H1 (cell line): ENCODE measurements around the gene CTBP2. TPM values are rescaled to one million over a fixed set of nuclear protein-coding genes. Genes with fewer than 3 reads are reported as not detected.

Experiments used
- CTCF ChIA-PET: fragments of 300-600 bp; sonication (Branson Sonifier 250); formaldehyde crosslinking; loops from one replicate; lab custom pipeline; 2021; ENCODE audit not compliant: partially characterized antibody; lab: Charles Lee
- POLR2A ChIA-PET: fragments of 300-600 bp; sonication (Branson Sonifier 250); formaldehyde crosslinking; loops from one replicate; lab custom pipeline; 2021; ENCODE audit warnings: inconsistent platforms; ENCODE audit not compliant: partially characterized antibody; lab: Charles Lee
- DNase-seq, 2 experiments: peaks; one replicate each; pipeline versions ENCODE4 v3.0.0 to v3.0.0-alpha.2; 2010 to 2022; ENCODE audit warnings: low spot score in 2 of 2, low read depth in 1 of 2, mixed read lengths in 1 of 2
- FAIRE-seq: peaks from 2 replicates; lab custom pipeline; 2011; peaks lifted over from hg19 to GRCh38; lab: Jason Lieb, UNC
- H2AFZ ChIP-seq: 2 replicates; pipeline ENCODE4 v1.8.1; 2012; ENCODE audit warnings: low read length, inconsistent platforms
- H2AK5ac ChIP-seq: 2 replicates; pipeline ENCODE4 v1.6.1; 2013; ENCODE audit warnings: low read depth, low read length
- H2BK120ac ChIP-seq: replicated peaks from 2 replicates; pipeline ENCODE3; 2013; ENCODE audit warnings: low read depth, low read length, inconsistent platforms
- H2BK12ac ChIP-seq: 2 replicates; pipeline ENCODE4 v1.6.1; 2013; ENCODE audit warnings: low read depth, low read length
- H2BK15ac ChIP-seq: 2 replicates; pipeline ENCODE4 v1.6.1; 2013; ENCODE audit warnings: low read length
- H2BK20ac ChIP-seq: 2 replicates; pipeline ENCODE4 v1.6.1; 2013; ENCODE audit warnings: low read length
- H2BK5ac ChIP-seq: 2 replicates; pipeline ENCODE4 v1.6.1; 2013; ENCODE audit warnings: low read depth, low read length
- H3K14ac ChIP-seq: 2 replicates; pipeline ENCODE4 v1.6.1; 2013; ENCODE audit warnings: inconsistent platforms; ENCODE audit not compliant: insufficient read length
- H3K18ac ChIP-seq: 2 replicates; pipeline ENCODE4 v1.6.1; 2013; ENCODE audit warnings: low read length; ENCODE audit errors: extremely low read depth
- H3K23ac ChIP-seq: 2 replicates; pipeline ENCODE4 v1.6.1; 2013; ENCODE audit warnings: inconsistent platforms; ENCODE audit not compliant: insufficient read length
- H3K23me2 ChIP-seq: 2 replicates; pipeline ENCODE4 v1.6.1; 2013; ENCODE audit warnings: low read depth, low read length
- H3K27ac ChIP-seq: 2 replicates; pipeline ENCODE4 v1.6.1; 2011; ENCODE audit warnings: low read depth, low read length, inconsistent platforms
- H3K27me3 ChIP-seq, 4 experiments: replicated peaks in 1 of 4; 1 replicate in 1 of 4; 2 replicates in 3 of 4; pipeline versions ENCODE4 v1.6.1 to v1.8.1; 2011 to 2013; ENCODE audit warnings: low read length in 3 of 4, mild to moderate bottlenecking in 3 of 4, inconsistent platforms in 2 of 4, mixed read lengths in 2 of 4, moderate library complexity in 1 of 4; ENCODE audit not compliant: control insufficient read depth in 3 of 4, insufficient read depth in 3 of 4; ENCODE audit errors: extremely low read depth in 1 of 4
- H3K36me3 ChIP-seq, 4 experiments: 2 replicates each; pipeline versions ENCODE4 v1.6.1 to v1.8.1; 2011 to 2013; ENCODE audit warnings: mild to moderate bottlenecking in 4 of 4, low read length in 3 of 4, moderate library complexity in 2 of 4, control low read depth in 1 of 4, inconsistent platforms in 1 of 4; ENCODE audit not compliant: insufficient read depth in 4 of 4, control insufficient read depth in 2 of 4
- H3K4ac ChIP-seq: replicated peaks from 2 replicates; pipeline ENCODE3; 2013; ENCODE audit warnings: low read length, low read depth, mixed read lengths, inconsistent platforms; ENCODE audit not compliant: insufficient read length
- H3K4me1 ChIP-seq, 4 experiments: replicated peaks in 1 of 4; 1 replicate in 1 of 4; 2 replicates in 3 of 4; pipeline versions ENCODE4 v1.6.1 to v1.8.1; 2011 to 2013; ENCODE audit warnings: low read length in 3 of 4, inconsistent platforms in 2 of 4, mixed read lengths in 1 of 4; ENCODE audit not compliant: insufficient read depth in 4 of 4, control insufficient read depth in 3 of 4
- H3K4me2 ChIP-seq, 2 experiments: 2 replicates each; pipeline versions ENCODE4 v1.6.1 to v1.8.1; 2011 to 2013; ENCODE audit warnings: low read depth in 2 of 2, low read length in 2 of 2, control low read depth in 1 of 2, inconsistent platforms in 1 of 2, mild to moderate bottlenecking in 1 of 2; ENCODE audit not compliant: insufficient read depth in 1 of 2
- H3K4me3 ChIP-seq, 4 experiments: fragments of 200-600, 300-600 bp in 1 of 4; sonication (generic), shearing (Covaris generic), sonication (Bioruptor Twin) in 1 of 4; 2 replicates each; pipeline versions ENCODE4 v1.5.1 to v1.8.1; 2011 to 2016; ENCODE audit warnings: low read length in 4 of 4, low read depth in 3 of 4, control low read depth in 2 of 4, inconsistent platforms in 2 of 4, mild to moderate bottlenecking in 2 of 4, mixed read lengths in 1 of 4, moderate library complexity in 1 of 4; ENCODE audit not compliant: insufficient read depth in 2 of 4; ENCODE audit errors: extremely low read depth in 1 of 4
- H3K56ac ChIP-seq: replicated peaks from 2 replicates; pipeline ENCODE3; 2013; ENCODE audit warnings: low read depth, mild to moderate bottlenecking, mixed read lengths, low read length, inconsistent platforms; ENCODE audit not compliant: insufficient read length
- H3K79me1 ChIP-seq: 2 replicates; pipeline ENCODE4 v1.6.1; 2013; ENCODE audit warnings: low read depth, low read length, control low read depth
- H3K79me2 ChIP-seq, 2 experiments: 2 replicates each; pipeline versions ENCODE4 v1.6.1 to v1.8.1; 2012 to 2013; ENCODE audit warnings: low read length in 2 of 2, mild to moderate bottlenecking in 2 of 2, inconsistent platforms in 1 of 2; ENCODE audit not compliant: insufficient read depth in 2 of 2, control insufficient read depth in 1 of 2
- H3K9ac ChIP-seq, 4 experiments: replicated peaks in 1 of 4; 1 replicate in 1 of 4; 2 replicates in 3 of 4; pipeline versions ENCODE4 v1.6.1 to v1.8.1; 2011 to 2013; ENCODE audit warnings: low read depth in 3 of 4, low read length in 3 of 4, control low read depth in 2 of 4, mild to moderate bottlenecking in 2 of 4, moderate library complexity in 2 of 4, inconsistent platforms in 1 of 4; ENCODE audit errors: extremely low read depth in 1 of 4
- H3K9me3 ChIP-seq, 2 experiments: 2 replicates each; pipeline versions ENCODE4 v1.6.1 to v1.8.1; 2012 to 2013; ENCODE audit warnings: mild to moderate bottlenecking in 2 of 2, moderate library complexity in 2 of 2, control low read depth in 1 of 2, inconsistent platforms in 1 of 2, low read depth in 1 of 2, low read length in 1 of 2, mixed read lengths in 1 of 2; ENCODE audit not compliant: insufficient read depth in 2 of 2
- H4K20me1 ChIP-seq, 2 experiments: replicated peaks in 1 of 2; 2 replicates each; pipeline versions ENCODE3 to v1.8.1; 2011 to 2013; ENCODE audit warnings: inconsistent platforms in 2 of 2, low read length in 2 of 2, mild to moderate bottlenecking in 1 of 2; ENCODE audit not compliant: insufficient read depth in 2 of 2, control insufficient read depth in 1 of 2
- H4K5ac ChIP-seq: 2 replicates; pipeline ENCODE4 v1.6.1; 2013; ENCODE audit warnings: low read length, low read depth, mixed read lengths, inconsistent platforms; ENCODE audit not compliant: insufficient read length
- H4K8ac ChIP-seq: 2 replicates; pipeline ENCODE4 v1.8.0; 2013; ENCODE audit warnings: mild to moderate bottlenecking, moderate library complexity, low read length, inconsistent platforms; ENCODE audit not compliant: insufficient read depth; ENCODE audit errors: extremely low read depth
- H4K91ac ChIP-seq: replicated peaks from 2 replicates; pipeline ENCODE3; 2013; ENCODE audit warnings: low read length, mixed read lengths, inconsistent platforms; ENCODE audit not compliant: insufficient read length
- CHD1 ChIP-seq: IDR thresholded peaks from 2 replicates; pipeline ENCODE4 v1.6.1; 2012; ENCODE audit warnings: low read depth, low read length, improper control_type of control experiment
- TAF1 ChIP-seq: IDR thresholded peaks from 2 replicates; pipeline ENCODE4 v1.6.1; 2011; ENCODE audit warnings: mild to moderate bottlenecking, low read depth, low read length
- WGBS, 2 experiments: shearing (Covaris generic) in 1 of 2; methylation state at CpG; one replicate each; pipeline versions ENCODE4 v1.1.6 to v1.1.7; 2013 to 2015; ENCODE audit warnings: low lambda C conversion rate in 2 of 2, mixed read lengths in 2 of 2, inconsistent platforms in 1 of 2, low coverage in 1 of 2, missing lambda C conversion rate in 1 of 2; ENCODE audit not compliant: insufficient replicate concordance in 2 of 2, insufficient coverage in 1 of 2, insufficient read length in 1 of 2; ENCODE audit errors: extremely low coverage in 1 of 2, missing lambda C conversion rate in 1 of 2; 5-methylcytosine and 5-hydroxymethylcytosine counted together
- polyA plus RNA-seq, 7 experiments: library from polyadenylated mRNA; depleted of rRNA in 3 of 7; stranded (reverse) in 5 of 7; unstranded in 2 of 7; fragments of >200 nt in 5 of 7; fragments of 200-250 nt in 2 of 7; gene quantifications; 1 replicate in 5 of 7; 2 replicates in 1 of 7; 4 replicates in 1 of 7; pipeline versions ENCODE4 v1.2.1 to v1.2.3, GENCODE V29; 2011 to 2013; ENCODE audit warnings: missing spikeins in 2 of 7, mixed read lengths in 2 of 7
- total RNA-seq: library from RNA; stranded (reverse); fragmentation: NEBNext Ultra II Directional; extraction: Animal tissue kit (Norgen Biotek cat#: 25700); gene quantifications from 2 replicates; pipeline ENCODE4 v1.2.1, GENCODE V29; 2021

CTBP2 gene
- total and polyA plus RNA-seq, 2 of the 8 experiments (the other 6 are each of a cell fraction or from before 2014, with no cell fraction given) = 208 to 221 TPM

GRCh38 chr10:125116041-125116649 lies 44.2 kb downstream of the CTBP2 start:
- Histone ChIP-seq H3K79me1 (peaks cover 39% of the 10 kb centered on the region), H2BK15ac (no peak overlapping the region), H3K36me3 (peaks cover 0 to 34% (median 1%) of the 10 kb centered on the region in 4 experiments; a peak in 4 of 8 replicates), H3K18ac (no peak overlapping the region), H3K27ac (no peak overlapping the region; the same call in 1 of the 2 replicates), H3K23ac (no peak overlapping the region), H3K4me1 (peaks cover 13 to 39% (median 23%) of the 10 kb centered on the region in 4 experiments), H3K4ac (no peak overlapping the region), H2AFZ (no peak overlapping the region), H4K5ac (no peak overlapping the region), H2BK120ac (no peak overlapping the region), H4K20me1 (peaks cover 73 to 81% of the 10 kb centered on the region in 2 experiments), H2AK5ac (no peak overlapping the region), H3K56ac (no peak overlapping the region), H3K23me2 (no peaks in the 10 kb centered on the region), H3K4me2 (no peak overlapping the region), H4K91ac (no peak overlapping the region), H3K4me3 (no peak overlapping the region), H3K79me2 (peaks cover 77 to 100% of the 10 kb centered on the region in 2 experiments), H4K8ac (no peak overlapping the region; the same call in 1 of the 2 replicates), H3K27me3 (no peaks in the 10 kb centered on the region), H2BK12ac (no peak overlapping the region), H3K14ac (no peak overlapping the region), H2BK20ac (no peak overlapping the region), H3K9ac (no peak overlapping the region), H3K9me3 (no peaks in the 10 kb centered on the region), H2BK5ac (no peak overlapping the region; the same call in 1 of the 2 replicates)
- no peak for FAIRE-seq
- DNase-seq = no peak
- TF ChIP-seq CHD1 (no peak), TAF1 (no peak)
- WGBS, 2 experiments = 95% methylated on average over 13 of the region's 16 CpGs; no CpG with 5 or more reads in 1 of the 2 experiments
- POLR2A ChIA-PET = interaction anchor here (0.9 to 1.6 kb wide), 3 partner anchors 20 to 33 kb away, joined by 3 to 4 read pairs (median 3); no protein-coding TSS in a partner anchor
- CTCF ChIA-PET = interaction anchor here (1.1 kb wide), 1 partner anchor 43 kb away, joined by 3 read pairs; no protein-coding TSS in a partner anchor
